Activated CD4-positive, alpha-beta T cell treated with anti-CD3 and anti-CD28 coated beads for 36 hours (primary cell): ENCODE data around the gene CTNND2. TPM values are rescaled to one million over a fixed set of nuclear protein-coding genes. Genes with fewer than 3 reads are reported as not detected.

Experiments
- ATAC-seq: fragments of 200-7000 bp; cut with Tn5 transposase; one replicate; pipeline ENCODE4 v1.10.0; 2021; ENCODE audit warnings: mild to moderate bottlenecking, moderate library complexity
- CTCF ChIA-PET: fragments of 350-600 bp; sonication (Branson Sonifier 250); formaldehyde crosslinking; loops from one replicate; lab custom pipeline; 2021; ENCODE audit warnings: antibody characterized with exemption; lab: Charles Lee
- POLR2A ChIA-PET: fragments of 350-600 bp; sonication (Branson Sonifier 250); formaldehyde crosslinking; loops from one replicate; lab custom pipeline; 2021; ENCODE audit warnings: antibody characterized with exemption, inconsistent platforms; lab: Charles Lee
- DNase-seq: peaks from one replicate; pipeline ENCODE4 v3.0.0-alpha.2; 2020
- H3K27ac Mint-ChIP-seq: one replicate; pipeline ENCODE4 v1.8.0; 2021; ENCODE audit warnings: mixed read lengths
- H3K27me3 Mint-ChIP-seq: one replicate; pipeline ENCODE4 v1.8.0; 2021; ENCODE audit warnings: mixed read lengths
- H3K36me3 Mint-ChIP-seq: one replicate; pipeline ENCODE4 v1.8.0; 2021; ENCODE audit warnings: low read depth, mixed read lengths
- H3K4me1 Mint-ChIP-seq: one replicate; pipeline ENCODE4 v1.8.0; 2021; ENCODE audit warnings: mixed read lengths
- H3K4me3 Mint-ChIP-seq: one replicate; pipeline ENCODE4 v1.8.0; 2021; ENCODE audit warnings: mild to moderate bottlenecking, moderate library complexity, mixed read lengths
- H3K9me3 Mint-ChIP-seq: one replicate; pipeline ENCODE4 v1.8.0; 2021; ENCODE audit warnings: low read depth, mixed read lengths
- intact Hi-C, 2 experiments: fragments of 100-400 bp; cut with DNase I in 1 of 2; cut with micrococcal nuclease in 1 of 2; formaldehyde crosslinking; loops; one replicate each; pipeline versions ENCODE4 v1.14.2 to v1.15.1; 2022 to 2024; cut with DNase I, micrococcal nuclease
- total RNA-seq, 2 experiments: library from RNA; stranded (reverse); gene quantifications; one replicate each; pipeline ENCODE4 v1.2.3, GENCODE V29; 2021

CTNND2 gene
- total RNA-seq, 2 experiments from 2014 or later = not detected

- intact Hi-C loops = no loop called here
- peaks cover 3% of the 10 kb centered on the region for H3K4me1 Mint-ChIP-seq
- no peak overlapping the region for H3K4me3 Mint-ChIP-seq
- POLR2A ChIA-PET = no interaction called here
- ATAC-seq = no peak
- H3K27ac Mint-ChIP-seq = no peak overlapping the region
- peaks cover 29% of the 10 kb centered on the region for H3K27me3 Mint-ChIP-seq
- no peaks in the 10 kb centered on the region for H3K9me3 Mint-ChIP-seq
- no peaks in the 10 kb centered on the region for H3K36me3 Mint-ChIP-seq
- DNase-seq = no peak
- CTCF ChIA-PET = no interaction called here
Observed at GRCh38 chr5:11390291-11390767, 513.9 kb downstream of the CTNND2 start.

GRCh38 chr5:11387382-11387781 is 516.9 kb downstream of the CTNND2 start:
- intact Hi-C loops = no loop called here
- H3K4me1 Mint-ChIP-seq = peaks cover 9% of the 10 kb centered on the region
- ChIA-PET POLR2A (no interaction called here), CTCF (interaction anchor here (0.7 kb wide), 1 partner anchor 462 kb away, joined by 3 read pairs; no protein-coding TSS in a partner anchor)
- no peaks in the 10 kb centered on the region for H3K36me3 Mint-ChIP-seq
- DNase-seq = no peak
- H3K27ac Mint-ChIP-seq = no peak overlapping the region
- ATAC-seq = no peak
- no peak overlapping the region for H3K4me3 Mint-ChIP-seq
- no peaks in the 10 kb centered on the region for H3K9me3 Mint-ChIP-seq
- H3K27me3 Mint-ChIP-seq = peaks cover 41% of the 10 kb centered on the region

- Mint-ChIP-seq H3K27me3 (peaks cover 45% of the 10 kb centered on the region), H3K36me3 (no peaks in the 10 kb centered on the region), H3K4me3 (no peak overlapping the region), H3K9me3 (no peaks in the 10 kb centered on the region), H3K4me1 (peaks cover 9% of the 10 kb centered on the region), H3K27ac (no peak overlapping the region)
- POLR2A ChIA-PET = no interaction called here
- no peak for DNase-seq
- no peak for ATAC-seq
- CTCF ChIA-PET = interaction anchor here (0.6 to 0.7 kb wide), 2 partner anchors 76 to 664 kb away, joined by 3 to 4 read pairs; no protein-coding TSS in a partner anchor
- intact Hi-C loops = no loop called here
Observed at GRCh38 chr5:11386398-11386797, 517.8 kb downstream of the CTNND2 start.

GRCh38 chr5:11385901-11386293 is 518.3 kb downstream of the CTNND2 start:
- CTCF ChIA-PET = interaction anchor here (0.6 to 0.7 kb wide), 2 partner anchors 77 to 665 kb away, joined by 3 to 4 read pairs; no protein-coding TSS in a partner anchor
- no peak overlapping the region for H3K4me3 Mint-ChIP-seq
- peaks cover 48% of the 10 kb centered on the region for H3K27me3 Mint-ChIP-seq

GRCh38 chr5:11385251-11385900 is 518.9 kb downstream of the CTNND2 start:
- POLR2A ChIA-PET = no interaction called here
- no peak for DNase-seq
- H3K27me3 Mint-ChIP-seq = peaks cover 48% of the 10 kb centered on the region
- H3K36me3 Mint-ChIP-seq = no peaks in the 10 kb centered on the region
- intact Hi-C loops = no loop called here
- H3K27ac Mint-ChIP-seq = no peak overlapping the region
- CTCF ChIA-PET = interaction anchor here (0.7 kb wide), 1 partner anchor 78 kb away, joined by 3 read pairs; no protein-coding TSS in a partner anchor
- H3K4me3 Mint-ChIP-seq = no peak overlapping the region
- no peaks in the 10 kb centered on the region for H3K9me3 Mint-ChIP-seq
- ATAC-seq = no peak
- peaks cover 9% of the 10 kb centered on the region for H3K4me1 Mint-ChIP-seq

More at GRCh38 chr5:11385901-11386293, 518.3 kb downstream of the CTNND2 start:
- Mint-ChIP-seq H3K36me3 (no peaks in the 10 kb centered on the region), H3K4me1 (peaks cover 9% of the 10 kb centered on the region), H3K27ac (no peak overlapping the region), H3K9me3 (no peaks in the 10 kb centered on the region)
- POLR2A ChIA-PET = no interaction called here
- no peak for ATAC-seq
- intact Hi-C loops = no loop called here
- DNase-seq = no peak

- Mint-ChIP-seq H3K27me3 (peaks cover 46% of the 10 kb centered on the region), H3K4me3 (no peak overlapping the region), H3K27ac (no peak overlapping the region), H3K36me3 (no peaks in the 10 kb centered on the region), H3K4me1 (peaks cover 9% of the 10 kb centered on the region), H3K9me3 (no peaks in the 10 kb centered on the region)
- DNase-seq = peak; percentile 13
- ChIA-PET POLR2A (interaction anchor here (0.6 kb wide), 1 partner anchor 56 kb away, joined by 4 read pairs; no protein-coding TSS in a partner anchor), CTCF (no interaction called here)
- intact Hi-C loops = no loop called here
- no peak for ATAC-seq
Observed at GRCh38 chr5:11384441-11385250, 519.6 kb downstream of the CTNND2 start.

- Mint-ChIP-seq H3K9me3 (no peaks in the 10 kb centered on the region), H3K36me3 (no peaks in the 10 kb centered on the region), H3K27ac (no peak overlapping the region), H3K4me3 (no peak overlapping the region), H3K4me1 (peaks cover 9% of the 10 kb centered on the region), H3K27me3 (peaks cover 44% of the 10 kb centered on the region)
- ChIA-PET CTCF (no interaction called here), POLR2A (no interaction called here)
- intact Hi-C loops = no loop called here
- DNase-seq (no peak), ATAC-seq (no peak)
Observed at GRCh38 chr5:11383506-11384095, 520.6 kb downstream of the CTNND2 start.

- Mint-ChIP-seq H3K9me3 (no peaks in the 10 kb centered on the region), H3K4me1 (no peaks in the 10 kb centered on the region), H3K27me3 (peaks cover 21% of the 10 kb centered on the region), H3K36me3 (no peaks in the 10 kb centered on the region), H3K27ac (no peak overlapping the region), H3K4me3 (no peak overlapping the region)
- POLR2A ChIA-PET = no interaction called here
- DNase-seq (no peak), ATAC-seq (no peak)
- CTCF ChIA-PET = interaction anchor here (0.7 kb wide), 1 partner anchor 151 kb away, joined by 3 read pairs; no protein-coding TSS in a partner anchor
- intact Hi-C loops = no loop called here
Observed at GRCh38 chr5:11378461-11378860, 525.8 kb downstream of the CTNND2 start.

- intact Hi-C loops = no loop called here
- Mint-ChIP-seq H3K27me3 (peaks cover 19% of the 10 kb centered on the region), H3K9me3 (no peaks in the 10 kb centered on the region), H3K27ac (no peak overlapping the region), H3K4me3 (no peak overlapping the region), H3K36me3 (no peaks in the 10 kb centered on the region), H3K4me1 (no peaks in the 10 kb centered on the region)
- POLR2A ChIA-PET = no interaction called here
- ATAC-seq = no peak
- CTCF ChIA-PET = interaction anchor here (0.7 kb wide), 1 partner anchor 150 kb away, joined by 3 read pairs; no protein-coding TSS in a partner anchor
- no peak for DNase-seq
Observed at GRCh38 chr5:11377896-11378295, 526.4 kb downstream of the CTNND2 start.

GRCh38 chr5:11372191-11372590 is 532.1 kb downstream of the CTNND2 start:
- ATAC-seq (no peak), DNase-seq (no peak)
- CTCF ChIA-PET = interaction anchor here (0.7 kb wide), 1 partner anchor 10 kb away, joined by 3 read pairs; no protein-coding TSS in a partner anchor
- no peaks in the 10 kb centered on the region for H3K27me3 Mint-ChIP-seq
- intact Hi-C loops = no loop called here
- no peaks in the 10 kb centered on the region for H3K36me3 Mint-ChIP-seq
- POLR2A ChIA-PET = no interaction called here
- H3K9me3 Mint-ChIP-seq = no peaks in the 10 kb centered on the region
- no peak overlapping the region for H3K4me3 Mint-ChIP-seq
- no peak overlapping the region for H3K27ac Mint-ChIP-seq
- no peaks in the 10 kb centered on the region for H3K4me1 Mint-ChIP-seq

- Mint-ChIP-seq H3K4me3 (no peak overlapping the region), H3K27me3 (no peaks in the 10 kb centered on the region), H3K27ac (no peak overlapping the region), H3K36me3 (no peaks in the 10 kb centered on the region), H3K4me1 (no peaks in the 10 kb centered on the region), H3K9me3 (no peaks in the 10 kb centered on the region)
- no peak for DNase-seq
- intact Hi-C loops = no loop called here
- no peak for ATAC-seq
- POLR2A ChIA-PET = no interaction called here
- CTCF ChIA-PET = no interaction called here
Observed at GRCh38 chr5:11371021-11371420, 533.2 kb downstream of the CTNND2 start.
